K562 (cell line): ENCODE results near the gene SERPINA12. TPM values are rescaled to one million over a fixed set of nuclear protein-coding genes. Genes with fewer than 3 reads are reported as not detected.

Source experiments
- ATAC-seq: fragments of 200-7000 bp; cut with Tn5 transposase; 3 replicates; pipeline ENCODE4 v1.9.1; 2020; ENCODE audit warnings: moderate library complexity
- BruUV-seq: library from RNA; stranded (reverse); fragments of 400-500 nt; replicated peaks from 2 replicates; lab custom pipeline; 2021; lab: Mats Ljungman, UMichigan
- CTCF ChIA-PET: fragments of 300-600 bp; formaldehyde crosslinking; extraction: SDS; loops from one replicate; lab custom pipeline; 2021; ENCODE audit warnings: low intra/inter-chr PET ratio; lab: Yijun Ruan, JAX
- POLR2A ChIA-PET: fragments of 300-600, 350-650 bp; sonication (Branson Sonifier 250); formaldehyde crosslinking; extraction: SDS; loops from one replicate; lab custom pipeline; 2021; ENCODE audit warnings: antibody characterized with exemption, inconsistent platforms; lab: Yijun Ruan, JAX
- DNase-seq, 4 experiments: peaks; one replicate each; pipeline versions ENCODE4 v3.0.0 to v3.0.0-alpha.2; 2011 to 2018; ENCODE audit warnings: low spot score in 3 of 4, mixed read lengths in 3 of 4; ENCODE audit errors: extremely low read depth in 1 of 4
- FAIRE-seq: peaks from 2 replicates; lab custom pipeline; 2011; peaks lifted over from hg19 to GRCh38; lab: Jason Lieb, UNC
- H2AFZ ChIP-seq: 2 replicates; pipeline ENCODE4 v1.6.0; 2011; ENCODE audit warnings: low read depth, low read length, control low read depth, inconsistent platforms
- H3K27ac ChIP-seq: fragments of 200-600 bp; 3 replicates; pipeline ENCODE4 v1.8.0; 2011; ENCODE audit warnings: low read depth, mild to moderate bottlenecking, control low read depth, inconsistent platforms, low read length, moderate library complexity, mixed read lengths; ENCODE audit errors: extremely low read depth
- H3K27me3 ChIP-seq, 2 experiments: fragments of 300-600 bp in 1 of 2; 2 replicates in 1 of 2; 3 replicates in 1 of 2; pipeline versions ENCODE4 v1.6.0 to v1.8.0; 2011; ENCODE audit warnings: inconsistent platforms in 2 of 2, low read length in 2 of 2, mild to moderate bottlenecking in 1 of 2, mixed read lengths in 1 of 2, moderate library complexity in 1 of 2; ENCODE audit not compliant: control insufficient read depth in 2 of 2, insufficient read depth in 2 of 2
- H3K36me3 ChIP-seq: fragments of 300-600 bp; 3 replicates; pipeline ENCODE4 v1.8.0; 2011; ENCODE audit warnings: mild to moderate bottlenecking, low read length, inconsistent platforms; ENCODE audit not compliant: control insufficient read depth, insufficient read depth
- H3K4me1 ChIP-seq, 2 experiments: fragments of 200-600 bp in 1 of 2; replicated peaks in 1 of 2; 2 replicates in 1 of 2; 3 replicates in 1 of 2; pipeline versions ENCODE4 v1.5.1 to v1.8.0; 2011; ENCODE audit warnings: inconsistent platforms in 2 of 2, low read length in 2 of 2, mild to moderate bottlenecking in 1 of 2, mixed read lengths in 1 of 2, moderate library complexity in 1 of 2; ENCODE audit not compliant: control insufficient read depth in 2 of 2, insufficient read depth in 2 of 2
- H3K4me2 ChIP-seq: 2 replicates; pipeline ENCODE4 v1.6.1; 2011; ENCODE audit warnings: low read length, control low read depth, inconsistent platforms, mixed read lengths; ENCODE audit not compliant: insufficient read depth
- H3K4me3 ChIP-seq: fragments of 200-600 bp; sonication (generic), shearing (Covaris generic); 2 replicates; pipeline ENCODE4 v1.5.1; 2016; ENCODE audit warnings: control low read depth, inconsistent platforms
- H3K79me2 ChIP-seq: fragments of 200-600 bp; 3 replicates; pipeline ENCODE4 v1.8.0; 2011; ENCODE audit warnings: low read length, inconsistent platforms; ENCODE audit not compliant: control insufficient read depth, insufficient read depth
- H3K9ac ChIP-seq, 2 experiments: 2 replicates each; pipeline versions ENCODE4 v1.6.0 to v1.6.1; 2011; ENCODE audit warnings: low read depth in 2 of 2, low read length in 2 of 2, control low read depth in 1 of 2, inconsistent platforms in 1 of 2, mild to moderate bottlenecking in 1 of 2, mixed read lengths in 1 of 2; ENCODE audit not compliant: insufficient read depth in 1 of 2
- H3K9me1 ChIP-seq: one replicate; pipeline ENCODE4 v1.6.0; 2011; ENCODE audit warnings: inconsistent platforms, mild to moderate bottlenecking, low read length, moderate library complexity; ENCODE audit not compliant: control insufficient read depth, insufficient read depth
- H3K9me3 ChIP-seq: replicated peaks from 2 replicates; pipeline ENCODE4 v1.5.1; 2011; ENCODE audit warnings: low read depth, low read length, inconsistent platforms; ENCODE audit not compliant: control insufficient read depth, insufficient read depth
- H4K20me1 ChIP-seq: replicated peaks from 2 replicates; pipeline ENCODE4 v1.6.1; 2011; ENCODE audit warnings: low read length, inconsistent platforms, mixed read lengths; ENCODE audit not compliant: control insufficient read depth, insufficient read depth
- MTA2 ChIP-seq: fragments of 450-650 bp; IDR thresholded peaks from 2 replicates; pipeline ENCODE4 v1.6.1; 2016; ENCODE audit warnings: low read depth
- SP1 ChIP-seq: sonication (generic); formaldehyde crosslinking; IDR thresholded peaks from 2 replicates; pipeline ENCODE4 v1.8.1; 2022; ENCODE audit warnings: mild to moderate bottlenecking, missing genetic modification reagents
- TEAD4 ChIP-seq, 2 experiments: sonication (generic) in 1 of 2; formaldehyde crosslinking in 1 of 2; IDR thresholded peaks; 2 replicates each; pipeline versions ENCODE4 v1.6.1 to v1.8.0; 2012 to 2022; ENCODE audit warnings: borderline replicate concordance in 1 of 2, inconsistent platforms in 1 of 2, low read length in 1 of 2, mild to moderate bottlenecking in 1 of 2, missing genetic modification reagents in 1 of 2
- WGBS: fragments of 100-300 bp; shearing (Covaris generic); methylation state at CpG from one replicate; pipeline ENCODE4 v1.1.6; 2016; ENCODE audit warnings: low coverage, mixed read lengths; ENCODE audit not compliant: insufficient coverage; ENCODE audit errors: missing lambda C conversion rate; 5-methylcytosine and 5-hydroxymethylcytosine counted together
- in situ Hi-C: fragments of 300-500 bp; cut with MboI; formaldehyde crosslinking; loops from 4 replicates; pipeline ENCODE4 v1.15.0; 2018; ENCODE audit warnings: inconsistent platforms, mixed read lengths
- intact Hi-C: fragments of 100-400 bp; cut with micrococcal nuclease; formaldehyde crosslinking; loops from 2 replicates; pipeline ENCODE4 v1.14.2; 2022
- polyA plus RNA-seq, 8 experiments: library from polyadenylated mRNA; depleted of rRNA in 4 of 8; stranded (reverse) in 5 of 8; unstranded in 3 of 8; fragments of >200 nt; fragmentation: Nextera tagmentation in 2 of 8; fragmentation: Illumina TruSeq in 1 of 8; extraction: Ambion mirVana in 2 of 8; extraction: Trizol in 1 of 8; gene quantifications; 2 replicates each; pipeline versions ENCODE4 v1.2.1 to v1.2.3, GENCODE V29; 2011 to 2014; ENCODE audit warnings: inconsistent platforms in 1 of 8, missing spikeins in 1 of 8
- total RNA-seq, 7 experiments: library from RNA; depleted of rRNA in 6 of 7; stranded (reverse); fragments of >200 nt in 6 of 7; fragmentation: Illumina TruSeq in 2 of 7; extraction: Trizol in 2 of 7; gene quantifications; 2 replicates each; pipeline versions ENCODE4 v1.2.1 to v1.2.3, GENCODE V29; 2011 to 2021; ENCODE audit warnings: low replicate concordance in 1 of 7

The SERPINA12 gene
- total and polyA plus RNA-seq, 9 of the 15 experiments (the other 6 are each of a cell fraction or from before 2014, with no cell fraction given), result not detected

DNA sequence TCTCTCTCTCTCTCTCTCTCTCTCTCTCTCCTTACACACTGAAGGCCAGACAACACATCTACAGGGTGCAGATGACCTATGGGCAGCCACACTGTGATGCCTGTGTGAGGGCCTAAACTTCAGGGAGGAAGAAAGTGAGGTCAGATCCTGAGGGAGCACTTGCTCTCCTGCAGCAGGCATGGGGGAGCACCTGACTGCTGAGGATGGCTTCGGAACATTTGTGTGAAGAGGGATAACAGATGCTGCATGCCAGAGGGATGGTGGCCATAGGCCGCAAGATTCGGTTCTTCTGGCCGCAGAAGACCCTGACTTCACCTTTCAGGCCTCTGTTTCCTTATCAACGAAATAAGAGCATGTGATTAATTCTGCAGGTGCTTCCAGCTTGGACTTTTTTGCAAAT, 45.0 kb downstream of the SERPINA12 start:
- no peak for FAIRE-seq
- CTCF ChIA-PET, result no interaction called here
- in situ Hi-C loops, result no loop called here

DNA sequence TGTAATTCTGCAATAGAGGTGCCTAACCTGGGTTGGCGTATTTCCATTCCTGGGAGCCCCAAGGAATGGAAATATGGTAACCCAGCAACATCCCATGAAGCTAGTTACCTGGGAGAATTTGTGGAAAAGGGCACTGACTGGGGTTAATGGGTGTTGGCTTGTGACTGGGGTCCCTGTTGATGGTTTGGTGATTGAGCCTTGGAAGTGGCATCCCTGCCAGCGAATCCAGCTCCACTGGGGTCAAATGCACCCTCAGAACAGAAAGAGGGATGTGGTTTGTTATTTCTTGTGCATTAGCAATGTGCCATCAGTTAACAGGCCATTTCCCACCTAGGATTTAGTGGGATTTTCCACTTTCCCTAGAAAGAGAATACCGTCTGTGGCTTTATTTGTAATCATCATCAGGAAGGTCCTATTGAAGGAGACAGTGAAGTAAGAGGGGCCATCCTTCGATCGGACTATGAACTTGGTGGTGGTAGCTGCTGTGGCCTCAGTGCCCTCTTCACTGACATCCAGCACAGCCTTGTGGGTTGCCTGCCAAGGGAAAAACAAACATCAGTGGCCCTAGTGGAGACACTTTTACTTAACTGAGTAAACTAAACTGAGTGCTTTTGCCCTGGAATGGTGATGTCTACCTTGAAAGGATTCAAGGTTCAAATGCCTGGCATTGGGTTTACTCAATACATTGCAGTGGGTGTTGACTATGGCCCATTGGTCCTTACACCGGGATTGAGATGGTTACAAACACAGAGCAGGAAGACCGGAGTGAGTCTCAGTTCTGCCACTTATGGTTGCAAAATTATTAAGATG, 46.3 kb downstream of the SERPINA12 start:
- BruUV-seq, result no TSS peak
- no peak overlapping the region for H3K9ac ChIP-seq

More for the DNA sequence above, 45.0 kb downstream of the SERPINA12 start:
- H3K9me1 ChIP-seq, result no peaks in the 10 kb centered on the region
- no peaks in the 10 kb centered on the region for H3K36me3 ChIP-seq
- H3K4me1 ChIP-seq, result no peaks in the 10 kb centered on the region
- POLR2A ChIA-PET, result no interaction called here
- no peak for DNase-seq
- ATAC-seq, result no peak
- no peak for TF ChIP-seq MTA2
- TF ChIP-seq, all 486 proteins: peak for 0
- Histone ChIP-seq H3K27ac (no peak overlapping the region), H3K9me3 (no peaks in the 10 kb centered on the region), H3K4me2 (no peak overlapping the region), H2AFZ (no peak overlapping the region), H3K27me3 (no peaks in the 10 kb centered on the region), H3K9ac (no peak overlapping the region), H3K4me3 (no peak overlapping the region), H3K79me2 (no peaks in the 10 kb centered on the region), H4K20me1 (no peaks in the 10 kb centered on the region)
- 0% methylated on average over 2 of the region's 5 CpGs for WGBS
- BruUV-seq, result no TSS peak
- intact Hi-C loops, result no loop called here

More for the DNA sequence above, 46.3 kb downstream of the SERPINA12 start:
- Histone ChIP-seq H3K36me3 (no peaks in the 10 kb centered on the region), H3K4me1 (no peaks in the 10 kb centered on the region), H3K79me2 (no peaks in the 10 kb centered on the region), H3K4me2 (no peak overlapping the region), H3K4me3 (no peak overlapping the region), H2AFZ (no peak overlapping the region), H3K27ac (no peak overlapping the region), H3K9me1 (no peaks in the 10 kb centered on the region), H3K27me3 (no peaks in the 10 kb centered on the region), H3K9me3 (no peaks in the 10 kb centered on the region), H4K20me1 (no peaks in the 10 kb centered on the region)
- 0% methylated on average over 6 of the region's 7 CpGs for WGBS
- POLR2A ChIA-PET, result no interaction called here
- no peak for DNase-seq
- CTCF ChIA-PET, result no interaction called here
- intact Hi-C loops (no loop called here), in situ Hi-C loops (no loop called here)
- no peak for ATAC-seq
- FAIRE-seq, result no peak
- no peak for TF ChIP-seq TEAD4 (IDR thresholded peaks at IDR 0.05; ENCODE audit: low read length)
- no peak for TF ChIP-seq TEAD4 (CRISPR knock-in tag; IDR thresholded peaks at IDR 0.05; ENCODE audit: borderline replicate concordance)
- no peak for TF ChIP-seq SP1
